22Rv1 (cell line): ENCODE results near the gene KLHL7.

Experiments used
- H3K27ac ChIP-seq: fragments of 450-650 bp; 2 replicates; pipeline ENCODE4 v1.5.1; 2017
- CTCF ChIP-seq: fragments of 450-650 bp; IDR thresholded peaks from 2 replicates; pipeline ENCODE4 v1.5.1; 2017; ENCODE audit warnings: mild to moderate bottlenecking
- ZFX ChIP-seq: fragments of 450-650 bp; IDR thresholded peaks from 2 replicates; pipeline ENCODE4 v1.6.1; 2017; ENCODE audit warnings: antibody characterized with exemption, borderline replicate concordance

KLHL7 gene

GRCh38 chr7:23098029-23098428, 7.6 kb upstream of the KLHL7 start:
- H3K27ac ChIP-seq: no peak overlapping the region
- TF ChIP-seq ZFX (no peak), CTCF (no peak)

- TF ChIP-seq CTCF (no peak), ZFX (no peak)
- no peak overlapping the region for H3K27ac ChIP-seq
Observed at GRCh38 chr7:23098460-23098859, 7.1 kb upstream of the KLHL7 start.

GRCh38 chr7:23100697-23101096, 4.9 kb upstream of the KLHL7 start:
- TF ChIP-seq CTCF (peak; percentile 27), ZFX (no peak)
- no peak overlapping the region for H3K27ac ChIP-seq

- TF ChIP-seq ZFX (no peak), CTCF (no peak)
- peak overlapping the region; percentile 67 for H3K27ac ChIP-seq
Observed at GRCh38 chr7:23105086-23105643, 420 bp upstream of the KLHL7 start.

GRCh38 chr7:23106057-23106822, 655 bp downstream of the KLHL7 start:
- TF ChIP-seq ZFX (no peak), CTCF (no peak)
- H3K27ac ChIP-seq: peak overlapping the region; percentile 67

- H3K27ac ChIP-seq: no peak overlapping the region
- TF ChIP-seq ZFX (no peak), CTCF (no peak)
Observed at GRCh38 chr7:23106823-23107663, 1.5 kb downstream of the KLHL7 start.

GRCh38 chr7:23107781-23108180, 2.2 kb downstream of the KLHL7 start:
- TF ChIP-seq CTCF: no peak
- no peak for TF ChIP-seq ZFX
- no peak overlapping the region for H3K27ac ChIP-seq
